ENCODE measurements around the gene TANGO6. TPM values are rescaled to one million over a fixed set of nuclear protein-coding genes. Genes with fewer than 3 reads are reported as not detected.
"Not testable (repeated sequence)": the region's sequence is repeated elsewhere in the genome, so short reads cannot be mapped to it uniquely, and the experiment has no call there.

TANGO6 gene
- total RNA-seq, 1 donor from 2014 or later = 13.4 TPM

DNA sequence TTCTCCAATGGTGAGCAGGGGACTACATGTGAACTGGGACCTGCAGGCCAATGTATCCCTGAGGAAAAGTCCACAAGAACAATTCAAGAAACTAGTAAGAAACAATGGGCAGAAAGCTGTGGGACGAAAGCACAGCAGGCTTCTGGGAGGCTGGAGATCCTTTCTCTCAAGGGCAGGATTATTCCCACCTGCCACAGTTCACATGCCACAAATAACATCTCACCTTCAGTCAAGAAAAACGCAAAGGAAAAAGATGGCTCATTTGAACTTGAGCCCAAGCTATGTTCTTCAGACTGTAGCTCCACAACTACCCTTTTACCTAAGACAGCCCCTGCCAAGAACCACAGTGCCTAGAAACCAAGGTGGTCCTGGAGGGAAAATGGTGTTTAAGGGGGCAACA, 275.1 kb downstream of the TANGO6 start:
- DNase-seq = no peak

DNA sequence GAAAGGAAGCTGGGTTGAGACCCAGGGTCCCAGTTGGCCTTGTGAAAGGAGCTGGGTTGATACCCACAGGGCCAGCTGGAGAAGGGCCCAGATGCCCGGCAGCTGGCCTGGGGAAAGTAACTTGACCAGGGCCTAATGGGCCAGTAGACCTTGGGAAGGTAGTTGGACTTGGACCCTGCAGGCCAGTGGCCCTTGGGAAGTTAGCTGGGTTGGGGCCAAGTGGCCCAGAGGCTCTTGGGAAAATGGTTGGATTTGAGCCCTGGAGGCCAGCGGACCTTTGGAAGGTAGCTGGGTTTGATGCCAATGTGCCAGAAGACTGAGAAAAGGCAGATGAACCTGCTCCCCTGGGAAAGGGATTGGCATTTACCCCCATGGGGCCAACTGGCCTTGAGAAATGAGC, 275.7 kb downstream of the TANGO6 start:
- no peak for DNase-seq

- no peak for DNase-seq
Measured at GRCh38 chr16:69119536-69119935, 276.2 kb downstream of the TANGO6 start.

DNA sequence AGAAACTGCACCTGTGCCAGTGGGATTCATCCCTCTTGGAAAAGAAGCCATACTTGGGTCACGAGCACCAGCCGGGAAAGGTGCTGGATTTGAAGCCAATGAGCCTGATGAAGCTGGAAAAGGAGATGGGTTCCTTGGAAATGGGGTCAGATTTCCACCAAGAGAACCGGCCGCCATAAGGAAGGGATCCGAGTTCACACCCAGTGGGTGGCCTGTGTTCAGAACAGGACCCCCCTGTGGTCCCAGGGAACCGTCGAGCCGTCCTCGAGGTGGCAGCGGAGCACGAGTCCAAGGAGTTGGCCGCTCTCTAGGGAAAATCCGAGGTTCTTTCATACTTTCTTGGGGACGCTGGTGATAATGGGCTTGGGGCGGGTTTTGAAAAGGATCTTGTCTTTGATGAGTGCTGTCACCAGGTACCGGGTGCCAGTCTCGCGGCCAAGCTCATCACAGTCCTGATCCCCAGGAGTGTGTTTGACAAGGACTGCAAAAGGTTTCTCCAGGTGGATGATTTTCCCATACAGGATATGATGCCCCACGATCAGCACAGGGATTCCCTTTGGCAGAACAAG, 276.8 kb downstream of the TANGO6 start:
- no peak for DNase-seq

- peak; percentile 85 for DNase-seq
Measured at GRCh38 chr16:69123910-69124309, 280.6 kb downstream of the TANGO6 start.

DNA sequence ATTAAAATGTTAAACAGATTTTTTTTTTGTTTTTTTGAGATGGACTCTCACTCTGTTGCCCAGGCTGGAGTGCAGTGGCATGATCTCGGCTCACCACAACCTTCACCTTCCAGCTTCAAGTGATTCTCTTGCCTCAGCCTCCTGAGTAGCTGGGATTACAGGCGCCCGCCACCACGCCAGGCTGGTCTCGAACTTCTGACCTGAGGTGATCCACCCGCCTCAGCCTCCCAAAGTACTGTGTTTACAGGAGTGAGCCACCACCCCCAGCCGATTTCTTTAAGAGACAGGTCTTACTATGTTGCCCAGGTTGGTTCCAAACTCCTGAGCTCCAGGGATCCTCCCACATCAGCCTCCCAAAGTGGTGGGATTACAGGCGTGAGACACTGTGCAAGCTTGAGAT, 281.1 kb downstream of the TANGO6 start:
- not testable (repeated sequence) for DNase-seq

GRCh38 chr16:69124961-69125360, 281.6 kb downstream of the TANGO6 start:
- not testable (repeated sequence) for DNase-seq

DNA sequence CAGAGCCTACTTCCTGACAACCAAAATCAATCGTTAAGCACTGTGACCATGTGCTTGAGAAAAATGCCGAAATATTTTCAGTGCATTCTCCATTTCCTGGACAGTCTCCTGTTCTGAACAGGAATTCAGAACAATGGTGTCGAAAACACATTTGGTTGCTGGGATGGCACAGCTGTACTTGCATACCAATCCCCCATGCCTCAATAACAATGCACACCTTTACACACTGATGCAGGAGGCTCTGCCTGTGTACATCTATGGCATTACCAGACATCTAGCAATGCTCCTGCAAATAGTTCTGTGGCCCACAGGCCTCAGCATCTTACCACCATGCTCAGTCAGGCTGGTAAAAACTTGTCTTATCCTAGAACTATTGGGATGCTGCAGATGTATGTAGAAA, 282.9 kb downstream of the TANGO6 start:
- no peak for DNase-seq

DNA sequence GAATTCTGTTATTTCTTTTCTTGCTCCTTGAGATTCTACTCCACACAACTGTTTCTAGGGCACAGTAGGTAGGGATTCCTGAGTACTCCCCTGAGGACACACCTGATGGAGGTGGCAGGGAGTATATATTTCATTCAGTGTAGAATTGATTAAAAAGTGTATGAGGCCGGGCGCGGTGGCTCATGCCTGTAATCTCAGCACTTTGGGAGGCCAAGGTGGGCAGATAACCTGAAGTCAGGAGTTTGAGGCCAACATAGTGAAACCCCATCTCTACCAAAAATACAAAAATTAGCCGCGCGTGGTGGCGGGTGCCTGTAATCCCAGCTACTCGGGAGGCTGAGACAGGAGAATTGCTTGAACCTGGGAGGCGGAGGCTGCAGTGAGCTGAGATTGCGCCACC, 283.5 kb downstream of the TANGO6 start:
- not testable (repeated sequence) for DNase-seq

GRCh38 chr16:69127966-69128510, 284.7 kb downstream of the TANGO6 start:
- no peak for DNase-seq

- DNase-seq = no peak
Measured at GRCh38 chr16:69130461-69130860, 287.1 kb downstream of the TANGO6 start.

- peak; percentile 74 for DNase-seq
Measured at GRCh38 chr16:69131167-69131838, 288.0 kb downstream of the TANGO6 start.

DNA sequence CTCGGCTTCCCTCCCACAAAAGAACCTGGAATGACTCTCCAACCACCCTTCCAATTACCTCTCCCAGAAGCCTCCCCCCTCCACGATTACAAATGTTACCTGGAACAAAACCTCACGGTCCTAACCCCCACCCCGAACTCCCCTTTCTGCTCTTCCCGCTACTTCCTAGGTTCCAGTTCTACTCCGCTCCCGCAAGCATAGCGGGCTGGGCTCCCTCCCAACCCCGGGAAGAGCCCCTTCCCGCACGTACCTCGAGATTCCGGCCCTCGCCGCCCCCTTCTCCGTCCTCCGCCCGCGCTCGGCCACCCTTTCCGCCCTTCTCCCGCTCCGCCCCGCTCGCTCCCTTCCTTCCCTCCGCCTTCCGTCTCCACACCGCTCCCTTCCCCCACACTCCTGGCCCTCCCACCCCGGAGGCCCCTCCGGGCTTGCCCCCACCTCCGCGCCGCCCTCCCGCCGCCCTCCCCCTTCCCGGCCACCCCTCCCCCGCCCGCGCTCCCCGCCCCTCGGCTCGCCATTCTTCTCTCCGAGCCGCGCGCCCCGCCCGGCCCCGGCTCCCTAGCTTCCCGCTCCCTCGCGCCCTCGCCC, 288.6 kb downstream of the TANGO6 start:
- peak; percentile 91 for DNase-seq

- peak; percentile 94 for DNase-seq
Measured at GRCh38 chr16:69132424-69133252, 289.3 kb downstream of the TANGO6 start, which contains the start of the genes CHTF8 and UTP4. CHTF8 (minus strand) TSS chr16:69132588; CDS start chr16:69121458, 11,130 bp downstream. UTP4 (plus strand) TSS chr16:69132649; CDS start chr16:69133460, 811 bp downstream.

DNA sequence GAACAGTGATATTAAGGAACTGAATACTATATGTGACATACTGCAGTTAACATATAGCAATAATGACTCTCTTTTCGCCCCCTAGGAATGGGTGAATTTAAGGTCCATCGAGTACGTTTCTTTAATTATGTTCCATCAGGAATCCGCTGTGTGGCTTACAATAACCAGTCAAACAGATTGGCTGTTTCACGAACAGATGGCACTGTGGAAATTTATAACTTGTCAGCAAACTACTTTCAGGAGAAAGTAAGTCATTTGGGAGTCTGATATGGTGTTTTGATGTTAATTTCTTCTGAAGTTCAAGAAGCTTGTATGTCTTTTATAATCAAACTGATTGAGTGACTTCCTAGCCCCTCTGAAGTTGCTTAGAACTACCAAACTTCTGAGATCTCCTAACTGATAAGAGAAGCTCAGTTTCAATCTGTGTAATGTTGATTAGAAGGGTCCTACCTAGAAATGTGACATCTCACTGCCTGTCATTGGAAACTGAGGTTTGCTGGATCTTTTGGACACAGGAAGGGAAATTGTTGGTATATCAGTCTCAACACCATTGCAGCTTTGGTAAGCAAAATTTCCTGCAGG, 290.1 kb downstream of the TANGO6 start:
- DNase-seq = no peak

Small RNA genes lying within 50 kb of the gene (small RNA-seq; reads per million reads assigned to genes)
- not detected for gene RF00019 (ENCODE audit: low replicate concordance)
- not detected for gene RF00066 (ENCODE audit: low replicate concordance)
- gene RNU6-898P (ENCODE audit: low replicate concordance) = not detected

Other genes with a start within 250 kb of the TANGO6 start
- 16.3 TPM for gene CDH3, start 198.2 kb upstream of the TANGO6 start, total RNA-seq
- 34.3 TPM for gene CDH1, start 106.2 kb upstream of the TANGO6 start, total RNA-seq

Measured in tongue (tissue), 3 donors.